Middle frontal gyrus (tissue), 1 donor: ENCODE data around the gene NUDT5.

Experiments used
- DNase-seq: peaks from one replicate; pipeline ENCODE4 v3.0.0-alpha.2; 2015; ENCODE audit warnings: low spot score; ENCODE audit errors: extremely low spot score

The NUDT5 gene

DNA sequence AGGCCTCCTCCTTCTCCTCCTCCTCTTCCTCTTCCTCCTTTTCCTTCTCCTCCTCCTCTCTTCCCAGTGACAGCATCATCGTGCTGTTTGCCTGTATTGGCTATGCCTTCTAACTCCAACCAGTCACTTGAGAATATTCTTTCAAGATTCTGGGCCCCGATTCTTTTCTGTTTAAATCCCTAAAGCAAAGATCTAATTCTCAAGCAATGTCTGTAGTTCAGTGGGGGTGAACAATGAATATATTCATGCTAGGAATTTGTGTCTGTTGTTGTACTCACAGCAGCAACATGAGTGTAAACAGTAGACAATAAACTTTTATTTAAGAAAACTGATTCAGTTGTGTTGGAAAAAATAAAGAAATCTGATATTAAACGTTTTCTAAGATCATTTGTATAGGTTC is 30.7 kb downstream of the NUDT5 start:
- DNase-seq, result no peak

GRCh38 chr10:12164085-12164484 is 31.6 kb downstream of the NUDT5 start:
- DNase-seq, result no peak

DNA sequence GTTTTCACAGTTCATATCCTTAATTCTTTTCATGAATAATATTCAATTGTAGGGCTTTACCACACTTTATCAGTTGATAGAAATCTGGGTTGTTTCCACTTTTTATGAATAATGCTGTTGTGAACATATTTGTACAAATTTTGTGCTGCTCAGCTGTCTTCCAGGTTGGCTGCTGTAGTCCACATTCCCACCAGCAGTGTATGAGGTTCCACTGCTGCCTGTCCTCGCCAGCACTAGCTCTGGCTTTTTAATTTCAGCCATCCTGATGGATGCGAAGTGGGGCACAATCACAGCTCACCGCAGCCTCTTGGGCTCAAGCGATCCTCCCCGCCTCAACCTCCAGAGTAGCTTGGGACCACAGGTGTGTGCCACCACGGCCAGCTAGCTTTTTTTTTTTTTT is 32.8 kb downstream of the NUDT5 start:
- DNase-seq, result no peak

GRCh38 chr10:12160664-12161063 is 35.0 kb downstream of the NUDT5 start:
- DNase-seq, result no peak

GRCh38 chr10:12158111-12158510 is 37.6 kb downstream of the NUDT5 start:
- no peak for DNase-seq

GRCh38 chr10:12156367-12157123 is 39.1 kb downstream of the NUDT5 start:
- DNase-seq, result no peak

DNA sequence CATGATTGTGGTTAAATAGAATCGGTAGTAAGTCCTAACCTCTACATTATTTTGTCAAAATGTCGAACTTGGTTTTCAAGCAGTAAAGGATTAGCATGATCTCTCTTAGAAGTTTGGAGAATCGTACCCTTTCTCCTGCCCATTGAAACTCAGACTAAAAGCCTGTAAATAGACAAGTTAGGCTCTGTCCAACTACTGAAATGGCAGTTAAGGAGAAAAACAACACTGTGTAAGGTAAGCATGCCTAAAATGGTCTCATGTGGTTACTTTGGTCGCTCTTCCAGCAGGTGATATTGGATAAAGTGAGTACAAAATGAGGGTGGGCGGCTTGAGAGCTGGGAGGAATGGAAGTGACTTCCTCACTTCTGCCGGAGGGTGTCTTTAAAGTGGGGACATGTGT is 41.2 kb downstream of the NUDT5 start:
- no peak for DNase-seq

DNA sequence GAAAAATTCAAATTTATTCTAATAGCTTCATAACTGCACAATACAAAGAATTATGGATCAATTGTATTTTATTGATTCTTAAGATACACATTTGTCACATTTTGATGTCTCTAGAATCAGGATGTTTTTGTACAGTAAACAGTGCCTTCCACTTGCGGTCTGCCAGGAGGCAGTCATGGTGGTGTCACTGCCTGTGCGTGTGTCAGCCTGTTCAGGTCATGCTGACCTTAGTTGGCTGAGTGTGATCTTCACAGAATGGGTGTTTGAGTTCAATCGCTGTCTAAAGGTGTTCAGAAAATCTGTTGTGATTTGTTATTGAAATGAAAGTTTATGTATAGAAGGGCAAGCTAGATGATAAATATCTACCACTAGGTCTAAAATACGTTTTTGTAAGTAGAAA is 45.5 kb downstream of the NUDT5 start:
- no peak for DNase-seq

GRCh38 chr10:12144538-12144937 is 51.2 kb downstream of the NUDT5 start:
- DNase-seq, result no peak

- no peak for DNase-seq
Measured at GRCh38 chr10:12140038-12140437, 55.7 kb downstream of the NUDT5 start.

- DNase-seq, result no peak
Measured at GRCh38 chr10:12135631-12136030, 60.1 kb downstream of the NUDT5 start.

GRCh38 chr10:12130237-12130872 is 65.3 kb downstream of the NUDT5 start:
- DNase-seq, result peak; percentile 15

DNA sequence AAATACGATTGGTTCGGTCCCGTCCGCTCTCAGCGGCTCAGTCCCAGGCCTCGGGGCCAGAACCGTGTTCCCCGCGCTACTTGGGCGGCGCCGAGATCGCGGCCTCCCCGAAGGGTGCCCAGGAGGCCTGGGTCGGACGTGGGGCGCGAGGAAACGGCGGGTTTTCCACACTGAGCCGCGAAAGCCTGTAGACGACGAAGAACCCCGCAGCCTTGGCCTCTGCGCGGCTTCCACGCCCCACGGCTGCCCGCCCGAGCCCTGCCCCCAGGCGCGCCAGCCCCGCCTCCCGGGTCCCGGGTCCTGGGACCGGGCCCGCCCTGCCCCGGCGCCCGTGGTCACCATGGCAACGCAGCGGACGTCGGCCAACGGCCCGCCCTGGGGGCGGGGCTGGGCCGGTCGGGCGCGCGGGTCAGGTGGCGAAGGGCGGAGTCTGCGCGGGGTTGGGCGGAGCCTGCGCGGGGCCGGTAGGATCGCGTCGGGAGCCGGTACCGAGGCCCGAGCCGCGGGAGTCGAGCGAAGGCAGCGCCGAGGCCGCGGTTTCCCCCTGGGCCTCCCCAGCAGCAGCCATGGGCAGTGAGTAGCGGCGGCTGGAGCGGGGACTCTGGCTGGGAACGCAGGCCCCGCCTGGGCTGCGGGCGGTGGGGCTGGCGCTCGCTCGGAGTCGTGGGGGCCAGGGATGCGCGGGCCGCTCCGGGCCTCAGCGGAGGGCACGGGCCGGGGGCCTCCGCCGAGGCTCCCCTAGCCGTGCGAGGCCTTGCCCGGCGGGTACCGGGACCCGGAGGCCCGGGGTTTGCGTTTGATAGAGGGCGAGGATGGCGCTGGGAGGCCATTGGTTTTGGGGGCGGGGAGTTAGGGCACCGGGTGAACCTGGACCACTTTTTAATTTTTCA is 66.2 kb downstream of the NUDT5 start, which contains the start of gene SEC61A2:
TSS of gene SEC61A2 (plus strand) at position 456 of the 890 bp plus-strand sequence. CDS start at position 567, 111 bp downstream.
- DNase-seq, result peak; percentile 91

DNA sequence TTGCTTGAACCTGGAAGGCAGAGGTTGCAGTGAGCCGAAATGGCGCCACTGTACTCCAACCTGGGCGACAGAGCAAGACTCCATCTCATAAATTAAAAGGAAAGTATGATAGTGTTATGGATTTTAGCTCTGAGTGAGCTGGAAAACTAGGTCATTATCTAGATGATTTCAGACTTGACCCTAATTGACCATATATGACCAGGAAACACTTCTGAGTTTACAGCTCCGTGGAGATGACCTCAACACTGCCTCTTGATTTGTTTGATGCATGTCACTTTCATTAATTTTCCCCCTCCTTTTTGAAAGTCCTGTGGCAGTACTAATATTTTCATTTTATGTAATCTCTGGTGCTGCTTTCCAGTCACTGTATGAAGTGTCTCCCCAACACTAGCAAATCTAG is 74.0 kb downstream of the NUDT5 start:
- no peak for DNase-seq
